ENCODE measurements around the gene GCLC.

GCLC gene

DNA sequence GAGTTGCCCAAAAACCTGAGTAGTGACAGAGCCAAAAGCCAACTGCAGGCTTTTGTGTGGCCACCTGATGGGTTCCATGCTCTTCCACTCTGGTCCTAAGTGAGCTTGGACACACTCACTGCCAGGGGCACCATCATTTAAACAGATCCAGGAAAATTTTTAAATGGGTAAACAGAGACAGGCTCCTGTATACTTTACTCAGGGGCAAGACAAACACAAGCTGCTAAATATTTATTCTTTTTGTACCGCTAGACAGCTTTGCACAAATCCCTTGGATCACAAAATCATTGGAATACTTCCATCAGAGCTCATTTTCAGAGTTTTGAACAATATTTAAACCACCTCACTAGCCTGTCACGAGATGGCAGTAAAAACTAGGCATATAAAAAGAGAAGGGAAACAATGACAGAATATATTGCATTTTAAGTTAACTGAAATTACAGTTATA lies 31.4 kb downstream of the GCLC start:
- Histone ChIP-seq H3K27me3 (no peaks in the 10 kb centered on the region), H3K4me3 (ENCODE audit: low read depth, low read length) (no peak overlapping the region), H3K36me3 (peaks cover 32% of the 10 kb centered on the region), H3K9me3 (no peaks in the 10 kb centered on the region), H3K4me1 (no peaks in the 10 kb centered on the region)
- TF ChIP-seq, protein P1, sequence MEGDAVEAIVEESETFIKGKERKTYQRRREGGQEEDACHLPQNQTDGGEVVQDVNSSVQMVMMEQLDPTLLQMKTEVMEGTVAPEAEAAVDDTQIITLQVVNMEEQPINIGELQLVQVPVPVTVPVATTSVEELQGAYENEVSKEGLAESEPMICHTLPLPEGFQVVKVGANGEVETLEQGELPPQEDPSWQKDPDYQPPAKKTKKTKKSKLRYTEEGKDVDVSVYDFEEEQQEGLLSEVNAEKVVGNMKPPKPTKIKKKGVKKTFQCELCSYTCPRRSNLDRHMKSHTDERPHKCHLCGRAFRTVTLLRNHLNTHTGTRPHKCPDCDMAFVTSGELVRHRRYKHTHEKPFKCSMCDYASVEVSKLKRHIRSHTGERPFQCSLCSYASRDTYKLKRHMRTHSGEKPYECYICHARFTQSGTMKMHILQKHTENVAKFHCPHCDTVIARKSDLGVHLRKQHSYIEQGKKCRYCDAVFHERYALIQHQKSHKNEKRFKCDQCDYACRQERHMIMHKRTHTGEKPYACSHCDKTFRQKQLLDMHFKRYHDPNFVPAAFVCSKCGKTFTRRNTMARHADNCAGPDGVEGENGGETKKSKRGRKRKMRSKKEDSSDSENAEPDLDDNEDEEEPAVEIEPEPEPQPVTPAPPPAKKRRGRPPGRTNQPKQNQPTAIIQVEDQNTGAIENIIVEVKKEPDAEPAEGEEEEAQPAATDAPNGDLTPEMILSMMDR (IDR thresholded peaks at IDR 0.05; ENCODE audit: low read depth, low read length) = no peak
- no peak for DNase-seq

DNA sequence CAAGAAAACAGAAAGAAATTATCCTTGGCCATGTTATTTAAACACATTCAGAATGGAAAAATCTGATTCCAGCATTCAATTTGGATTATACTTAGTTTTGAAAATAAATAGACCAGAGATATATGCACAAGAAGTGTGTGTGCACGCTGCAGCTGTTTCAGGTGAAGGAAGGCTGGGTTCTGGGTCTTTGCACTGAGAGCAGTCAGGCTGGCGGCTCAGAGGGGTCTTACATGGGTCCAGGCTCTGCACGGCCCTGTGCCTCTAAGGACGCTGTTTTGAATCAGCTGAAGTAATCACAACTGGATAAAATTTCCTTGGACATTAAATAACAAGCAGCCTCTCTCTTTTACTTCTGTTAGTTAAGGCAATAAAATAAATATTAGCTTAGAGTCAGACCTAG lies 31.8 kb downstream of the GCLC start:
- Histone ChIP-seq H3K27me3 (no peaks in the 10 kb centered on the region), H3K9me3 (no peaks in the 10 kb centered on the region), H3K4me1 (no peaks in the 10 kb centered on the region), H3K4me3 (ENCODE audit: low read depth, low read length) (no peak overlapping the region), H3K36me3 (peaks cover 32% of the 10 kb centered on the region)
- no peak for DNase-seq
- TF ChIP-seq, protein P1 (IDR thresholded peaks at IDR 0.05; ENCODE audit: low read depth, low read length) = no peak

DNA sequence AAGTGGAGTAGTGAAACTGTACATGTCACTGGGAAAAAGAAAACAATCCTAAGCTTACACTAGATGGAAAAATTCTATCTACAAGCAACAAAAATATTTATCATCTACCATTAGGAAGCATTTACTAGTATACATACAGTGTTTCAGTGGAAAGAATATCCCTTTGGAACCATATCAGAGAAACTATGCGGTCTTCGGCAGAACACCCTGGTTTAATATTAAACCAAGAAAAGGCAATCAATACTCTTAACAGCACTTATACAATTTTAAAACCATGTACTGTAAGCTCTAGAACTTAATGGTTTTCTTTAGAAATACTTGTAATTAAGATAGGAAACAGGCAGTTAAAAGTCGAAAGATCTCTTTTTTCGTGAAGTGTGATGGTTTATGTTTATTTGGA lies 32.3 kb downstream of the GCLC start:
- Histone ChIP-seq H3K4me1 (no peaks in the 10 kb centered on the region), H3K36me3 (peaks cover 32% of the 10 kb centered on the region), H3K4me3 (ENCODE audit: low read depth, low read length) (no peak overlapping the region), H3K27me3 (no peaks in the 10 kb centered on the region), H3K9me3 (no peaks in the 10 kb centered on the region)
- TF ChIP-seq, protein P1 (IDR thresholded peaks at IDR 0.05; ENCODE audit: low read depth, low read length) = no peak
- no peak for DNase-seq

DNA sequence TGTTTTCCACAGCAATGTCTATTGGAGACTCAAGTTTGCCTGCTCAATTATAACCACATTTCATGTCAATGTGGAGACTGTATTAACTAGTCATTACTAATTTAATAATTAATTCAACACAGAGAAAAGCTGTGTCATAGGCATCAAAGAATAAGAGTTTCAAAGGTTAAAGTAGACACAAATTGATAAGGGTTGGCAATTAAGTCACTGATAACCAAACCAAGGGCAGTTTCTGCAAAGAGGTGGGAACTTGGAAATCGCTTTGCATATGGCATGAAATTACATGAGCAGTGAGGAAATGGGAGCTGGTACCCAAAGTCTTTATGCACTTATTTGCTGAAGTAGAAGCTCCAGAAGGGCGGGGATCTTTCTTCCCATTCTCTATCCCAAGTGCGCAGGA lies 34.2 kb downstream of the GCLC start:
- Histone ChIP-seq H3K4me1 (no peaks in the 10 kb centered on the region), H3K36me3 (peaks cover 32% of the 10 kb centered on the region), H3K27me3 (no peaks in the 10 kb centered on the region), H3K4me3 (ENCODE audit: low read depth, low read length) (no peak overlapping the region), H3K9me3 (no peaks in the 10 kb centered on the region)
- TF ChIP-seq, protein P1 (IDR thresholded peaks at IDR 0.05; ENCODE audit: low read depth, low read length) = no peak
- DNase-seq = no peak

DNA sequence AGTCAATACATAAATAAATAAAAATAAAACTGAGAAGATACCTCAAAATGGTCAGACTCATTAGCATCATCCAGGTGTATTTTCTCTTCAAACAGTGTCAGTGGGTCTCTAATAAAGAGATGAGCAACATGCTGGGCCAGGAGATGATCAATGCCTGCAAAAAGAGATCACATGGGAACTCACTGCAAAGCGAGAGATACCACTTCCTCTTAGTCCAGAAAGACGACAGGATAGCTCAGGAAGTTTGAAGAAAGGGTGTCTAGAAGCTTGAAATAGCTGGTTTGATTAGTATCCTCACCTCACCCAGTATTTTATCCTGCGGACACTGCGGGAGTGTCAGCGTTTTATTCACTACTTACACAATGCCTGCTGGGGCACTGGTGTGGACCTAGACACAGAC lies 38.0 kb downstream of the GCLC start:
- Histone ChIP-seq H3K4me1 (no peaks in the 10 kb centered on the region), H3K27me3 (no peaks in the 10 kb centered on the region), H3K4me3 (ENCODE audit: low read depth, low read length) (no peak overlapping the region), H3K9me3 (no peaks in the 10 kb centered on the region), H3K36me3 (peaks cover 23% of the 10 kb centered on the region)
- TF ChIP-seq, protein P1 (IDR thresholded peaks at IDR 0.05; ENCODE audit: low read depth, low read length) = no peak
- DNase-seq = no peak

DNA sequence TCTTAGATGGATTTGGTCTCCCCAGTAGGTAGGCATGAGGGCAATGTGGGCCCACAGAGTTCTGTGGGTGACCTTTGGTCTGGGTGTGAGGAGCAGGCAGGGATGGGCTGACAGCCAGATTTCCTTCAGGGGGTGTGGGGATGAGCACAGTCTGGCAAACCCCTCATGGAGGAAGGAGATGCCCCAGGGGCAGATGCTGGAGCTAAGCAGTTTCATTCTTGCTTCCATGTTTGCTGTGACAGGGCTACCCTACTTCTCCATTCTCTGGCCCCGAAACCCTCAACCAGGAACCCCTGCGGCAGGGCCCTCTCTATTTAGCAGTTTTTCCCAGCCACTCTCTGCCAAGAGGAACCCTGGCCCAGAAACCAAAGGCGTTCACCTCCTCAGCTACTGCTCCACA lies 40.4 kb downstream of the GCLC start:
- TF ChIP-seq, protein P1 (IDR thresholded peaks at IDR 0.05; ENCODE audit: low read depth, low read length) = no peak
- Histone ChIP-seq H3K4me1 (no peaks in the 10 kb centered on the region), H3K4me3 (ENCODE audit: low read depth, low read length) (no peak overlapping the region), H3K27me3 (no peaks in the 10 kb centered on the region), H3K9me3 (no peaks in the 10 kb centered on the region), H3K36me3 (peaks cover 24% of the 10 kb centered on the region)
- no peak for DNase-seq
